Endothelial cell (in vitro differentiated cells): ENCODE measurements around the gene SRSF7. TPM values are rescaled to one million over a fixed set of nuclear protein-coding genes. Genes with fewer than 3 reads are reported as not detected.
A peak's percentile ranks its signal among the peaks of the same experiment; 100 is the strongest.

Experiments
- DNase-seq: peaks from one replicate; pipeline ENCODE4 v3.0.0; 2021; ENCODE audit warnings: low spot score
- H3K27ac Mint-ChIP-seq: one replicate; pipeline ENCODE4 v1.8.0; 2021; ENCODE audit warnings: mixed read lengths, inconsistent platforms; ENCODE audit not compliant: unreplicated experiment
- H3K27me3 Mint-ChIP-seq: one replicate; pipeline ENCODE4 v1.8.0; 2021; ENCODE audit warnings: mild to moderate bottlenecking, moderate library complexity, mixed read lengths, inconsistent platforms; ENCODE audit not compliant: unreplicated experiment
- H3K36me3 Mint-ChIP-seq: one replicate; pipeline ENCODE4 v1.8.0; 2021; ENCODE audit warnings: mild to moderate bottlenecking, low read depth, mixed read lengths, inconsistent platforms; ENCODE audit not compliant: unreplicated experiment
- H3K4me1 Mint-ChIP-seq: one replicate; pipeline ENCODE4 v1.8.0; 2021; ENCODE audit warnings: mild to moderate bottlenecking, mixed read lengths, inconsistent platforms; ENCODE audit not compliant: unreplicated experiment
- H3K4me3 Mint-ChIP-seq: one replicate; pipeline ENCODE4 v1.8.0; 2021; ENCODE audit warnings: mild to moderate bottlenecking, mixed read lengths, inconsistent platforms; ENCODE audit not compliant: unreplicated experiment
- H3K9me3 Mint-ChIP-seq: one replicate; pipeline ENCODE4 v1.8.0; 2021; ENCODE audit warnings: mixed read lengths, inconsistent platforms; ENCODE audit not compliant: unreplicated experiment
- total RNA-seq: library from RNA; stranded (reverse); fragmentation: NEBNext Ultra II Directional; extraction: Animal tissue kit (Norgen Biotek cat#: 25700); gene quantifications from one replicate; pipeline ENCODE4 v1.2.1, GENCODE V29; 2021; ENCODE audit not compliant: unreplicated experiment
- TF ChIP-seq, protein P1 (sequence below): fragments of 200-600 bp; sonication (generic); IDR thresholded peaks from one replicate; pipeline ENCODE4 v1.5.0; 2021; ENCODE audit warnings: antibody characterized with exemption; ENCODE audit not compliant: unreplicated experiment

The SRSF7 gene
- total RNA-seq, 1 donor from 2014 or later = 137 TPM

DNA sequence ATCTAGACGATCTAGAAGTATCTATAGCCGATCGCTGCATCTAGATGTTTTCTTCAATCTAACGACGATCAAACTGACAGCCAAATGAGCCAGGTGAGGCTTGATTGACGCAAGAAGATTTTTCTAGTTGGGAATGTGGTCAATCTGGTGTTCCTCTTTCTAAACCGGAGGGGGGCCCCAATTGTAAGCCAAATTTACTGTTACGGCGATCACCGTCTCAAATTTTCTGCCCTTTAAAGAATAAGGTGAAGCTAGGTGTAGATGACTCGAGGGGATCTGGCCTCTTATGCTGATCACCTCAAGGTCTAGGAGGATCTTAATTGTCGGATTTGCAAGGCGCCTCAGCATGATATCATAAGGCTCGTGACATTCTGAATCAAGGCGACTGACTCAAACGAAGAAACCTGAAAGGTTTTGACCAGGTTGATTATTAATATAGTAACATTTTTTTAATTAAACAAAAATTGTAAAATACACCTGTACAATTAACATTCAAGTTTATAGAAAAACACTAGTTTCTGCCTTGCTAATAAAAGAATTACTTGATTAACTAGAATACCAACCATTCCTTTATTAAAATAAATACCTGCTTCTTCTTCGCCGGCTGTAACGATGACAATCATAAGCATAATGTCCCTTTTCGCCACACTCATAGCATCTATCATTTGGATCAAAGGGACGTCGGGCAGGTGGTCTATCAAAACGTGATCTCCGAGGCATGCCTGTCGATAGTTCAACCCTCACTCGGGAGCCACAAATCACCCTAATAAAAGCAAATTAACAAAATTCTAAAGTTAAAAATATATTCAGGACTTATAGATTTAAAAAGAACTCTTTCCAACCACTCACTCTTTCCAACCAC, 2.0 kb downstream of the SRSF7 start:
- no peak for DNase-seq
- Mint-ChIP-seq H3K27ac (peak overlapping the region; percentile 10), H3K4me3 (peak overlapping the region; percentile 89), H3K36me3 (peaks cover 42% of the 10 kb centered on the region), H3K27me3 (peaks cover 15% of the 10 kb centered on the region), H3K9me3 (no peaks in the 10 kb centered on the region), H3K4me1 (peaks cover 30% of the 10 kb centered on the region)
- TF ChIP-seq, protein P1, sequence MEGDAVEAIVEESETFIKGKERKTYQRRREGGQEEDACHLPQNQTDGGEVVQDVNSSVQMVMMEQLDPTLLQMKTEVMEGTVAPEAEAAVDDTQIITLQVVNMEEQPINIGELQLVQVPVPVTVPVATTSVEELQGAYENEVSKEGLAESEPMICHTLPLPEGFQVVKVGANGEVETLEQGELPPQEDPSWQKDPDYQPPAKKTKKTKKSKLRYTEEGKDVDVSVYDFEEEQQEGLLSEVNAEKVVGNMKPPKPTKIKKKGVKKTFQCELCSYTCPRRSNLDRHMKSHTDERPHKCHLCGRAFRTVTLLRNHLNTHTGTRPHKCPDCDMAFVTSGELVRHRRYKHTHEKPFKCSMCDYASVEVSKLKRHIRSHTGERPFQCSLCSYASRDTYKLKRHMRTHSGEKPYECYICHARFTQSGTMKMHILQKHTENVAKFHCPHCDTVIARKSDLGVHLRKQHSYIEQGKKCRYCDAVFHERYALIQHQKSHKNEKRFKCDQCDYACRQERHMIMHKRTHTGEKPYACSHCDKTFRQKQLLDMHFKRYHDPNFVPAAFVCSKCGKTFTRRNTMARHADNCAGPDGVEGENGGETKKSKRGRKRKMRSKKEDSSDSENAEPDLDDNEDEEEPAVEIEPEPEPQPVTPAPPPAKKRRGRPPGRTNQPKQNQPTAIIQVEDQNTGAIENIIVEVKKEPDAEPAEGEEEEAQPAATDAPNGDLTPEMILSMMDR = no peak

DNA sequence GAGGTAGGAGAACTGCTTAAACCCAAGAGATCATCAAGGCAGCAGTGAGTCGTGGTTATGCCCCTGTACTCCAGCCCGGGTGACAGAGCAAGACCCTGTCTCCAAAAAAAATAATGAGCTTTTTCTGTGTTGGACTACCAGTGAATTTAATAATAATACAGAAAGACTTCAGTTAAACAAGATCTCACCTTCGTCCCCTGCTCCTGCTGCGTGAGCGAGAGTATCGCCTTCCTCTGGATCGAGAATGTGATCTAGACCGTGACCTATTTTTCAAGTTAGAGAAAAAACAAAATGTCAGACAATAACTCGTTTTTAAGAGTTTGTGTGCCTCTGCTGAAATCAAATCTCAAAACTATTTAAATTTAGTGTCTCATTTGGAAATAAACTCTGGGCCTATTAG, 2.8 kb downstream of the SRSF7 start:
- Mint-ChIP-seq H3K27me3 (peaks cover 15% of the 10 kb centered on the region), H3K27ac (no peak overlapping the region), H3K9me3 (no peaks in the 10 kb centered on the region), H3K4me3 (no peak overlapping the region), H3K36me3 (peaks cover 44% of the 10 kb centered on the region), H3K4me1 (peaks cover 30% of the 10 kb centered on the region)
- no peak for DNase-seq
- TF ChIP-seq, protein P1 = no peak

DNA sequence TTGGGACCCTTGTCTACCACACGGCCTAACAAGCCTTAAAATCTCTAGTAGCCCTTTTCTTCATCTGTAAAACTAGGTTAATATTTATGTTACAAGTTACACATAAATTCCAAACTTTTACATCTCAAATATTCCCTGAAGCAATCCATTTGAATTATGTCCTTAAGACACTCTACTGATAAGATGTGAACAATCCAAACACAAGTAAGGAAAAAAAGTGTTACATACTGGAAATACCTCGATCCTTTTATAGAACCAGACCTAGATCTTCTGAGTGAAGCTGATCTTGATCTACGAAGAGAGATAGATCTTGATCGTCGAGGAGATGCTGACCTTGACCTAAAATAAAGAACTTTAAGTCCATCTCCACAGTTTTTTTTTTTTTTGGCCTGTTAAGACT, 3.3 kb downstream of the SRSF7 start:
- H3K36me3 Mint-ChIP-seq = peaks cover 44% of the 10 kb centered on the region
- peak overlapping the region; percentile 79 for H3K4me3 Mint-ChIP-seq
- no peak for DNase-seq

DNA sequence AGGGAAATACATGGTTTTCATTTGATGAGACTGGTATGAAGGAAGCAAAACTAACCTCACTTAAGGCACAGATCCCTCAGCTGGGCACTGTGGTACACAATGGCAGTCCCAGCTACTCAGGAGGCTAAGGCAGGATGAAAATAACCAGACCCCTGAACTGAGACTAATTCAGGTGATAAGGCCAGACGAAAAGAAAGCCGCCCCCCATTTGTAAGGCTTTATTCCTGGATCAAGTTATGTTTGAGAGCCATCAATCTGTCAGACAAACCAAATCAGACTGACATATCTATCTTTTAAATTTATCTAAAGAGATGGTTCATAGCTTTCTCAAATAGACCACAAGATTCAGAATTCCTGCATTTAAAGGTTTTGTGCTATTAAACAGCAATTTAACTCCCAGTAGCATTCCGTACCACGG, 4.1 kb downstream of the SRSF7 start:
- Mint-ChIP-seq H3K36me3 (peaks cover 43% of the 10 kb centered on the region), H3K27ac (no peak overlapping the region), H3K27me3 (peaks cover 11% of the 10 kb centered on the region), H3K4me3 (peak overlapping the region; percentile 57), H3K4me1 (peaks cover 29% of the 10 kb centered on the region), H3K9me3 (no peaks in the 10 kb centered on the region)
- TF ChIP-seq, protein P1 = no peak
- DNase-seq = no peak

More for the DNA sequence above, 3.3 kb downstream of the SRSF7 start:
- TF ChIP-seq, protein P1 = no peak
- peaks cover 30% of the 10 kb centered on the region for H3K4me1 Mint-ChIP-seq
- H3K27ac Mint-ChIP-seq = peak overlapping the region; percentile 62
- H3K9me3 Mint-ChIP-seq = no peaks in the 10 kb centered on the region
- peaks cover 15% of the 10 kb centered on the region for H3K27me3 Mint-ChIP-seq

DNA sequence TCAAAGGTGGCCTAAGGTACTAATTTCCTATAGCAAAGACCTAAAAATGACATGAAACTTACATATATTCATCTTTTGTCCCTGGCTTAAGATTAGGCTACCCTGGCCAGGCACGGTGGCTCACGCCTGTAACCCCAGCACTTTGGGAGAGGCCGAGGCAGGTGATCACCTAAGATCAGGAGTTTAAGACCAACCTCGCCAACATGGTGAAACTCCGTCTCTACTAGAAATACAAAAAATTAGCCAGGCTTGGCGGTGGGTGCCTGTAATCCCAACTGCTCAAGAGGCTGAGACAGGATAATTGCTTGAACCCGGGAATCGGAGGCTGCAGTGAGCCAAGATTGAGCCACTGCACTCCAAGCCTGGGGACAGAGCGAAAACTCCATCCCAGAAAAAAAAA, 5.9 kb downstream of the SRSF7 start:
- Mint-ChIP-seq H3K4me1 (peaks cover 18% of the 10 kb centered on the region), H3K27ac (no peak overlapping the region), H3K36me3 (peaks cover 36% of the 10 kb centered on the region), H3K9me3 (no peaks in the 10 kb centered on the region), H3K27me3 (peaks cover 1% of the 10 kb centered on the region), H3K4me3 (no peak overlapping the region)
- no peak for DNase-seq
- TF ChIP-seq, protein P1 = no peak
